Thymus (tissue), 11 donors: ENCODE measurements around the gene ITIH4. TPM values are rescaled to one million over a fixed set of nuclear protein-coding genes. Genes with fewer than 3 reads are reported as not detected.

Experiments used
- DNase-seq, 9 donors: peaks; one replicate each; pipeline ENCODE4 v3.0.0-alpha.2; 2013; ENCODE audit warnings: low spot score in 9 of 9, low read depth in 6 of 9, missing footprints in 1 of 9
- H3K27ac ChIP-seq, 2 donors: one replicate each; pipeline ENCODE4 v1.5.1; 2013; ENCODE audit warnings: control low read depth in 1 of 2, low read depth in 1 of 2, low read length in 1 of 2, mild to moderate bottlenecking in 1 of 2, moderate library complexity in 1 of 2
- H3K27me3 ChIP-seq, 2 donors: one replicate each; pipeline ENCODE4 v1.5.1; 2013; ENCODE audit warnings: low read length in 1 of 2; ENCODE audit not compliant: control insufficient read depth in 2 of 2, insufficient read depth in 1 of 2
- H3K36me3 ChIP-seq, 2 donors: one replicate each; pipeline ENCODE4 v1.5.1; 2013; ENCODE audit warnings: low read length in 1 of 2, mild to moderate bottlenecking in 1 of 2, moderate library complexity in 1 of 2; ENCODE audit not compliant: control insufficient read depth in 2 of 2, insufficient read depth in 2 of 2
- H3K4me1 ChIP-seq, 2 donors: one replicate each; pipeline ENCODE4 v1.5.1; 2013; ENCODE audit warnings: low read length in 2 of 2; ENCODE audit not compliant: control insufficient read depth in 2 of 2, insufficient read depth in 2 of 2
- H3K4me3 ChIP-seq, 2 donors: one replicate each; pipeline ENCODE4 v1.5.1; 2013; ENCODE audit warnings: low read length in 2 of 2, control low read depth in 1 of 2, mild to moderate bottlenecking in 1 of 2
- H3K9me3 ChIP-seq, 2 donors: one replicate each; pipeline ENCODE4 v1.5.1; 2013; ENCODE audit warnings: low read length in 1 of 2, mild to moderate bottlenecking in 1 of 2; ENCODE audit not compliant: control insufficient read depth in 2 of 2, insufficient read depth in 1 of 2
- WGBS: extraction: QIAGEN DNeasy Blood & Tissue Kit; methylation state at CpG from one replicate; pipeline ENCODE4 v1.1.7; 2013; 5-methylcytosine and 5-hydroxymethylcytosine counted together
- polyA plus RNA-seq: library from polyadenylated mRNA; stranded (reverse); fragments of 200-250 nt; gene quantifications from one replicate; pipeline ENCODE4 v1.2.3, GENCODE V29; 2013
- total RNA-seq: library from RNA; stranded (reverse); fragments of 120-200 nt; gene quantifications from one replicate; pipeline ENCODE4 v1.2.4, GENCODE V29; 2013
- donor health status: healthy.

The ITIH4 gene
- total and polyA plus RNA-seq, 2 donors = 4.5 to 40.8 TPM

DNA sequence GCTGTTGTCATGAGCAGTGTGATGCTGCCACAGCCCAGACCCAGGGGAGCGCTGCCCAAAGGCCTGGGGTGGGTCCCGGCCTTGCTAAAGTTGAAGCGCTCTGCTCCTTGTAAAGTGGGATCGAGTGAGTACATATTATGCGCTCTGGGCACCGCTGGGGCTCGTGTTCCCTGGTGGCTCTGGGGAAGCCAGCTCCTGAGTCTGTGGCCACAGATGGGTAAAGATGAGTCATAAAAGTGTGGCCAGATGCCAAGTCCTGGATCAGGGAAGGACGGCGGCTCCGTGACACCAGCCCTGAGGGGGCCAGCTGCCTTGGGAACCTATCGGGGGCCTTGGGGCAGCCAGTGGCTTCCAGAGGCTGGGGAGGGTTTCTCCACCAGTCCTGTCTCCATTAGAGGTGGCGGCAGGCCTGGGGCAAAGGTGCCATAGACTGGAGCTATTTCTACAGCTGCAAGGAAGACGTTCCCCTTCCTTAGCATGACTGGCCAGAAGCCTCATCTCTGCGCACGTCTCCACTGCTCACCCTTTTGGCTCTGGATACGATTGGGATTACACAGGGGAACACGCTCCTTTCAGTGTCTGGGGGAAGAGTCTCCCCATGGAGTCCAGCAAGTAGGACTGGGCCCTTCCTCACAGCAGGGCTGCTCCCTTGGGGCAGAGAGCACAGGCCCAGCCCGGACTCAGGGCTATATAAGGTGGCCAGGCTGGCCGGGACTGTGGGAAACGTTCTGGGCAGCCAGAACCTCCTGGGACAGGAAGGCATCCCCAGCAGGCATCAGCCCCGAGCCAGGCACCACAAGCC, 1.2 kb upstream of the ITIH4 start:
- Histone ChIP-seq H3K36me3 (peaks cover 28 to 39% of the 10 kb centered on the region in 2 donors), H3K4me3 (no peak overlapping the region), H3K9me3 (no peaks in the 10 kb centered on the region), H3K4me1 (peaks cover 0 to 33% of the 10 kb centered on the region in 2 donors), H3K27ac (no peak overlapping the region), H3K27me3 (no peaks in the 10 kb centered on the region)
- no peak for DNase-seq
- WGBS = 84% methylated on average over 21 of the region's 21 CpGs

DNA sequence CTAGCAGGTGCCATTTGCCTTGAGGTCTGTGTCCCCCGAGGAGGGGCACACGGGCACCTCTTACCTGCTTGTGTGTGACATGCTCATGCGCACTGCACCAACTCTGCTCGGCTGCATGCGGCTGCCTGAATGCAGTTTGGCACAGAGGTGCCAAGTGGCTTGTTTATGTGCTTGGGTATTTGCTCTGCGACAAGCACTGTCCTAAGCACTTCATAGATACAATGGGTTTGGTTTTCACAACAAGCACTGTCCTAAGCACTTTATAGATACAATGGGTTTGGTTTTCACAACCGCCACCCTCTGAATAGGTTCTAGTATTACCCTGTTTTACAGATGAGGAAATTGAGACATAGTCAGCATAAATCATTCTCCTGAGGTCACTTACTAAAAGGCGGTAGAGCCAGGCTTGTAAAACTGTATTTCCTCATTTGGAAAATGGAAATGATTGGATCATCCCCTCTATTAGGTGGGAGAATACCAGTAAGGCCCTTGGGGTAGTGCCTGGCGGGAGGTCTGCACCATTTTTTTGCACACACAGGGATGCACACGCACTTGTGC, 487 bp downstream of the ITIH4 start:
- H3K27ac ChIP-seq = no peak overlapping the region
- H3K4me3 ChIP-seq = no peak overlapping the region
- DNase-seq = no peak
- peaks cover 16 to 42% of the 10 kb centered on the region in 2 donors for H3K36me3 ChIP-seq
- H3K27me3 ChIP-seq = no peaks in the 10 kb centered on the region
- H3K4me1 ChIP-seq = peaks cover 0 to 16% of the 10 kb centered on the region in 2 donors
- 97% methylated on average over 10 of the region's 10 CpGs for WGBS
- no peaks in the 10 kb centered on the region for H3K9me3 ChIP-seq

DNA sequence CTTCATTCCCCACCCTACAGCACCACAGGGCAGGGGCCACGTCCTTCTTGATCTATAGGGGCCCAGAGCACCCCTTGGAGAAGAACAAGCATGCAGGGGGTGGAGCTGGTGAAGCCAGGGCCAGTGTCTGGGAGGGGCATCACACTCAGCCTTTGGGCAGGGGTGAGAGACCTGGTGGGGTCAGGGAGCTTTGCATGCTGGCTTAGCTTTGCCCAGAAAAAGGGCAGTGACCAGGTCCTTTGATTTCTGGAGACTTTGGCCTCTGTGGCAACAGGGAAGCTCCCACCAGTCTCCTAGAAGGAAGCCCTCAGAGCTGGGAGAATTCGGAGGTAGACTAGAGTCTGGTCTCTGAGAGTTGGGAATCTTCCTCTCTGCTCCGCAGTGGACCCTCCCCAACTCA, 990 bp downstream of the ITIH4 start:
- no peak overlapping the region for H3K27ac ChIP-seq
- H3K4me1 ChIP-seq = peaks cover 0 to 11% of the 10 kb centered on the region in 2 donors
- 99% methylated on average over 3 of the region's 3 CpGs for WGBS
- no peaks in the 10 kb centered on the region for H3K27me3 ChIP-seq
- no peaks in the 10 kb centered on the region for H3K9me3 ChIP-seq
- no peak for DNase-seq
- peaks cover 13 to 45% of the 10 kb centered on the region in 2 donors for H3K36me3 ChIP-seq
- H3K4me3 ChIP-seq = no peak overlapping the region

DNA sequence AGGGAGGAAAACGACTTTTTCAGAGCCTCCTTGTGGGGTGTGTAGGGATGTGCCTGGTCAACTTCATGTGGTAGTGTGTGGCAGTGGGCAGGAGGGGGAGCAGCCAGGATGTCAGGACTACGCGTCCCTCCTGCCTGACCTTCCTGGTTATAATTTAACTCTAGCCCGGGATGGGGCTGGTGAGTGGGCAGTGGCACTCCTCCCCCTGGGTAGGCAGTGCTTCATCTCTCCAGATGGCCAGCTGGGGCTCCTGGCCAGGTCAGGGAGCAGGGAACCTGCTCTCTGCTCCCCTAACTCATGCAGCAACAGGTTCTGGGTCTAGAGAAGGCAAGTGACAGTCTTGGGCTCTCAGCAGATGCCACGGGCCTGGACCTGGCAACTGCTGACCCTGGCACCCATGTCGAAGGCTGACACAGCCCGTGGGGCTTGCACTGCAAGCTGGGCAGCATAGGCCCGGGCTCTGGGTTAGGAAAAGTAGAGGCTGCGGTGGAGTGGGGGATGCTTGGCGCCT, 2.6 kb downstream of the ITIH4 start:
- WGBS = 95% methylated on average over 10 of the region's 10 CpGs
- Histone ChIP-seq H3K4me3 (no peak overlapping the region), H3K27me3 (no peaks in the 10 kb centered on the region), H3K9me3 (no peaks in the 10 kb centered on the region), H3K36me3 (peaks cover 16 to 45% of the 10 kb centered on the region in 2 donors), H3K4me1 (no peaks in the 10 kb centered on the region), H3K27ac (no peak overlapping the region)
- DNase-seq = no peak

DNA sequence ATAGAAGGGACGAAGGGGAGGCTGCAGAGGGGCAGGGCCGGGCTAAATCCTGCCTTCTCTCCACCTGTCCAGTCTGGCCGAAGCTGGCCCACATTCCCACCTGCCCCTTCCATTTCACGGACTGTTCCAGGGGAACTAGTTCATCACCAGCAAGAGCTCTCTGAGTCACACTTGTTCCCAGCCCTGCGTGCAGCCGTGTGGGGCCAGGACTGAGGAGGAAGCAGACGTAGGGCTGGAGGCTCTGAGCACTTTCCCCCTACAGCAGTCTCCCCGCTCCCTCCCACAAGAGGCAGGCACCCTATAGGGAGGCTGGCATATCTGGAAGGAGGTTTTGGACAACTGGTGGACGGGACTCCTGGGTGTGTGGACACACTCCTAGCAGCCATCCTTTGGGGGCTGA, 3.0 kb downstream of the ITIH4 start:
- Histone ChIP-seq H3K27ac (no peak overlapping the region), H3K36me3 (peaks cover 15 to 46% of the 10 kb centered on the region in 2 donors), H3K4me3 (no peak overlapping the region), H3K4me1 (no peaks in the 10 kb centered on the region), H3K27me3 (no peaks in the 10 kb centered on the region), H3K9me3 (no peaks in the 10 kb centered on the region)
- WGBS = 95% methylated on average over 9 of the region's 9 CpGs
- no peak for DNase-seq

DNA sequence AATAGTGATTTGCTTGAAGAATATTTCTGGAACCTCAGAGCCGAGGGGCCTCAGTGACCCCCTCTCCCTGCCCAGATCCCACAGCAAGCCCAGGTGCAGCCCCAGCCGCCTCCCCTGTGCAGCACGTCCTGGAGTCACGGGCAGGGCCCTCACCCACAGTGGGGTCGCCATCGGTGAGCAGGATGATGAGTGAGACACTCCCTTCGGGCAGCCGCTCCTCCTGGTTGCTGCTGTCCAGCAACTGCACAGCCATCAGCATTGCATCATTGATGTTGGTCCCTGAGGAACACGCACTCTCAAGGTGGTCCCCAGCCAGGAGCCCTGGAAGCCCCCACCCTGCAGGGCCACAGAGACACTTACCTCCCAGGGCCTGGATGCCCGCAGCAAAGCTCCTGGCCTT, 6.4 kb downstream of the ITIH4 start:
- no peak overlapping the region for H3K27ac ChIP-seq
- peaks cover 15 to 47% of the 10 kb centered on the region in 2 donors for H3K36me3 ChIP-seq
- no peaks in the 10 kb centered on the region for H3K9me3 ChIP-seq
- WGBS = 93% methylated on average over 10 of the region's 10 CpGs
- H3K4me3 ChIP-seq = no peak overlapping the region
- H3K4me1 ChIP-seq = peaks cover 0 to 3% of the 10 kb centered on the region in 2 donors
- no peak for DNase-seq
- H3K27me3 ChIP-seq = no peaks in the 10 kb centered on the region

DNA sequence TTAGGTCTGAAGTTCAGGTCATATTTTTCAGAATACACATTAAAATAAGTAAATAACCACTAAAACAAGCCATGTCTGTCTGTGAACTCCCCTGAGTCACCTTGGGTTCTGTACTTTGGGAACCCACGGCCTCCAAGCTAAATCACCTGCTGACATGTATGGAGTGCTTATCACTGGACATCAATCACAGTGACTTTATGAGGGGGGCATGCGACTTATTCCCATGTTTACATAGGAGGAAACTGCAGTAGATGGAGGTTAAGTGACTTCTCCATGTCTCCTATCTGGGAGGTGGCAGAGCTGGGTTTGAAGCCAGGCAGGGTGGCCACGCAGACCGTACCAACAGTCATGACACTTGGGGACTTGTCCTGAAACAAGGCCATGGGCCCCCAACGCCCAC, 8.1 kb downstream of the ITIH4 start:
- Histone ChIP-seq H3K27me3 (no peaks in the 10 kb centered on the region), H3K27ac (no peak overlapping the region), H3K4me1 (peaks cover 0 to 11% of the 10 kb centered on the region in 2 donors), H3K9me3 (no peaks in the 10 kb centered on the region), H3K36me3 (peaks cover 18 to 47% of the 10 kb centered on the region in 2 donors), H3K4me3 (no peak overlapping the region)
- WGBS = 98% methylated on average over 5 of the region's 5 CpGs
- no peak for DNase-seq

DNA sequence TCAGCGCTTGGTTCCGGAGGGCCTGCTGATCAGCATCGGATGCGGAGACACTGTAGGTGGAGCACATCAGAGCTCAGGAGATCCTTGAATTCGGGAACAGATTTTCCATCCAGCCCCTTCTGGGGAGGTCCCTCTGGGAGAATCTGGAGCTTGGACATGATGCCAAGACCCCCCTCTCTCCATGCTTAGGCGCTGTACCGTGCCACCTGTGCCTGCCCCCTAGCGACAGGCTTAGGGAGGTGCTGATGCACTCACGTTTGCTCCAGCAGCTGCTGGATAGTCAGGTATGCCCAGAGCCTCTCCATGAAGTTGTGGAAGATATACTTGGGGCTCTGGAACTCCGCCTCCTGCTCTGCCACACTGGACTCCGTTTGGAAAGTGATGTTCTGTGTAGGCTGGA, 9.7 kb downstream of the ITIH4 start:
- Histone ChIP-seq H3K27me3 (no peaks in the 10 kb centered on the region), H3K4me1 (peaks cover 0 to 11% of the 10 kb centered on the region in 2 donors), H3K27ac (no peak overlapping the region), H3K9me3 (no peaks in the 10 kb centered on the region), H3K4me3 (no peak overlapping the region), H3K36me3 (peaks cover 15 to 37% of the 10 kb centered on the region in 2 donors)
- peak in 2 of 9 donors; percentile 19 to 41 for DNase-seq
- 79% methylated on average over 11 of the region's 11 CpGs for WGBS

DNA sequence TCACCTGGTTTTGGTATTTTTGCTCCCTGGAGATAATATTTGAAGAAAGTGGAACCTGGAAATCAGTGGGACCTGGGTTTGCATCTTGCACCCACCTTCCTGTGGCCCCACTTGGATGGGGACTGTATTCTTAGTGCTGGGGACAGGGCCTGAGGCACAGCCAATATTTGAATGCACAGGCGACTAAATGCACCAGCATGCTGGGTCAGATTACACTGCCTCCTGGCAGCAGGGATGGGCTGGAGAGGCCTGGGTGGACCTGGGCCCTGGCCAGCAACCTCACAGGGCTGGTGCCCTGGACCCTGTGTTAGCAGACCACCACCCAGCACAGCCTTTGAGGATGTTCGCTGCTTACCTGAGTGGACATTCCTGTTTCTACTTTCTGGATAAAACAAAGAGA, 10.5 kb downstream of the ITIH4 start:
- peaks cover 15 to 35% of the 10 kb centered on the region in 2 donors for H3K36me3 ChIP-seq
- 76% methylated on average over 2 of the region's 2 CpGs for WGBS
- DNase-seq = no peak

More for the DNA sequence above, 10.5 kb downstream of the ITIH4 start:
- H3K27ac ChIP-seq = no peak overlapping the region
- no peak overlapping the region for H3K4me3 ChIP-seq
- peaks cover 0 to 11% of the 10 kb centered on the region in 2 donors for H3K4me1 ChIP-seq
- H3K9me3 ChIP-seq = no peaks in the 10 kb centered on the region
- H3K27me3 ChIP-seq = no peaks in the 10 kb centered on the region
